ENCODE measurements around the gene DEPDC1.

Gene DEPDC1

GRCh38 chr1:68544651-68545050 lies 47.8 kb upstream of the DEPDC1 start:
- Histone ChIP-seq H3K9me3 (ENCODE audit: control insufficient read depth, insufficient read depth, low read depth, low read length) (no peaks in the 10 kb centered on the region), H3K4me3 (ENCODE audit: low read depth, low read length) (no peak overlapping the region), H3K4me1 (ENCODE audit: control insufficient read depth, insufficient read depth, low read length) (peaks cover 2% of the 10 kb centered on the region; the same call in 1 of the 2 replicates), H3K27ac (ENCODE audit: extremely low read depth, low read depth, low read length) (no peak overlapping the region), H3K36me3 (ENCODE audit: control insufficient read depth in 2 of 2, insufficient read depth in 1 of 2, low read length in 2 of 2) (no peaks in the 10 kb centered on the region)
- CTCF ChIA-PET = interaction anchor here (0.7 kb wide), 1 partner anchor 210 kb away, joined by 3 read pairs; no protein-coding TSS in a partner anchor
- POLR2A ChIA-PET = no interaction called here
- TF ChIP-seq ZNF248 (tag by site-specific recombination; IDR thresholded peaks at IDR 0.05) (no peak), IKZF3 (tag by site-specific recombination; IDR thresholded peaks at IDR 0.05) (no peak), ZBTB8A (tag by site-specific recombination; IDR thresholded peaks at IDR 0.05) (no peak), HOXA7 (CRISPR knock-in tag; IDR thresholded peaks at IDR 0.05; ENCODE audit: borderline replicate concordance) (no peak), ZNF777 (tag by site-specific recombination; IDR thresholded peaks at IDR 0.05; ENCODE audit: borderline replicate concordance) (no peak), SALL2 (tag by site-specific recombination; IDR thresholded peaks at IDR 0.05; ENCODE audit: borderline replicate concordance) (no peak), ZNF169 (tag by site-specific recombination; IDR thresholded peaks at IDR 0.05) (no peak), ZNF549 (tag by site-specific recombination; IDR thresholded peaks at IDR 0.05) (no peak), ZXDB (tag by site-specific recombination; IDR thresholded peaks at IDR 0.05) (no peak)
- TF ChIP-seq, protein P1, sequence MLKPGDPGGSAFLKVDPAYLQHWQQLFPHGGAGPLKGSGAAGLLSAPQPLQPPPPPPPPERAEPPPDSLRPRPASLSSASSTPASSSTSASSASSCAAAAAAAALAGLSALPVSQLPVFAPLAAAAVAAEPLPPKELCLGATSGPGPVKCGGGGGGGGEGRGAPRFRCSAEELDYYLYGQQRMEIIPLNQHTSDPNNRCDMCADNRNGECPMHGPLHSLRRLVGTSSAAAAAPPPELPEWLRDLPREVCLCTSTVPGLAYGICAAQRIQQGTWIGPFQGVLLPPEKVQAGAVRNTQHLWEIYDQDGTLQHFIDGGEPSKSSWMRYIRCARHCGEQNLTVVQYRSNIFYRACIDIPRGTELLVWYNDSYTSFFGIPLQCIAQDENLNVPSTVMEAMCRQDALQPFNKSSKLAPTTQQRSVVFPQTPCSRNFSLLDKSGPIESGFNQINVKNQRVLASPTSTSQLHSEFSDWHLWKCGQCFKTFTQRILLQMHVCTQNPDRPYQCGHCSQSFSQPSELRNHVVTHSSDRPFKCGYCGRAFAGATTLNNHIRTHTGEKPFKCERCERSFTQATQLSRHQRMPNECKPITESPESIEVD (tag by site-specific recombination; IDR thresholded peaks at IDR 0.05) = no peak
- TF ChIP-seq, protein P2, sequence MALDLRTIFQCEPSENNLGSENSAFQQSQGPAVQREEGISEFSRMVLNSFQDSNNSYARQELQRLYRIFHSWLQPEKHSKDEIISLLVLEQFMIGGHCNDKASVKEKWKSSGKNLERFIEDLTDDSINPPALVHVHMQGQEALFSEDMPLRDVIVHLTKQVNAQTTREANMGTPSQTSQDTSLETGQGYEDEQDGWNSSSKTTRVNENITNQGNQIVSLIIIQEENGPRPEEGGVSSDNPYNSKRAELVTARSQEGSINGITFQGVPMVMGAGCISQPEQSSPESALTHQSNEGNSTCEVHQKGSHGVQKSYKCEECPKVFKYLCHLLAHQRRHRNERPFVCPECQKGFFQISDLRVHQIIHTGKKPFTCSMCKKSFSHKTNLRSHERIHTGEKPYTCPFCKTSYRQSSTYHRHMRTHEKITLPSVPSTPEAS (tag by site-specific recombination; IDR thresholded peaks at IDR 0.05) = no peak

DNA sequence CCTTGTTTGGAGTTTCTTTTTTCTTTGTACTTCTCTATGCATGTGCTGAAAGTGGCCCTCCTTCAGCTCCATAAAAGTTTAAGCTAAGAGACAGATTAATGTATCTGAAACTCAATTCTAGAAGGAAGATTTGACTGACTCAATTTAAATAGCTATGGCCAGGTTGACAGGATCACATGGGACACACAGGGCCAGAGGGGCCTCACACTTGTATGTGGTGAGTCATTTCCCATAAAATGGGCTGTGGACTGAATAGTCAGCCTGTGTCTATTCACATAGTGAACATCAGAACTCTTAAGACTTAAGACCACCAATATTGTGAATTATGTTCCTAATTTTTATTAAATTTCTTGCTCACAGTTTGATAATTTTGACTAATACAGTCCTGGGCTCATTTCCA lies 45.7 kb upstream of the DEPDC1 start:
- ChIA-PET POLR2A (no interaction called here), CTCF (no interaction called here)
- Histone ChIP-seq H3K27ac (ENCODE audit: extremely low read depth, low read depth, low read length) (no peak overlapping the region), H3K4me3 (ENCODE audit: low read depth, low read length) (no peak overlapping the region), H3K9me3 (ENCODE audit: control insufficient read depth, insufficient read depth, low read depth, low read length) (no peaks in the 10 kb centered on the region), H3K36me3 (ENCODE audit: control insufficient read depth in 2 of 2, insufficient read depth in 1 of 2, low read length in 2 of 2) (no peaks in the 10 kb centered on the region), H3K4me1 (ENCODE audit: control insufficient read depth, insufficient read depth, low read length) (peaks cover 2% of the 10 kb centered on the region; the same call in 1 of the 2 replicates)
- no peak for TF ChIP-seq ZNF274 (IDR thresholded peaks at IDR 0.05; ENCODE audit: low read length)
- TF ChIP-seq ZNF274 (tag by site-specific recombination; IDR thresholded peaks at IDR 0.05; ENCODE audit: borderline replicate concordance) = no peak
- TF ChIP-seq, protein P3, sequence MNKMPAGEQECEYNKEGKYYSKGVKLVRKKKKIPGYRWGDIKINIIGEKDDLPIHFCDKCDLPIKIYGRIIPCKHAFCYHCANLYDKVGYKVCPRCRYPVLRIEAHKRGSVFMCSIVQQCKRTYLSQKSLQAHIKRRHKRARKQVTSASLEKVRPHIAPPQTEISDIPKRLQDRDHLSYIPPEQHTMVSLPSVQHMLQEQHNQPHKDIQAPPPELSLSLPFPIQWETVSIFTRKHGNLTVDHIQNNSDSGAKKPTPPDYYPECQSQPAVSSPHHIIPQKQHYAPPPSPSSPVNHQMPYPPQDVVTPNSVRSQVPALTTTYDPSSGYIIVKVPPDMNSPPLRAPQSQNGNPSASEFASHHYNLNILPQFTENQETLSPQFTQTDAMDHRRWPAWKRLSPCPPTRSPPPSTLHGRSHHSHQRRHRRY (tag by site-specific recombination; IDR thresholded peaks at IDR 0.05) = no peak
- no peak for TF ChIP-seq ZNF223 (tag by site-specific recombination; IDR thresholded peaks at IDR 0.05)
- TF ChIP-seq ZNF560 (tag by site-specific recombination; IDR thresholded peaks at IDR 0.05; ENCODE audit: borderline replicate concordance) = no peak
- no peak for TF ChIP-seq ZFP69B (tag by site-specific recombination; IDR thresholded peaks at IDR 0.05)
- no peak for TF ChIP-seq ZNF658 (tag by site-specific recombination; IDR thresholded peaks at IDR 0.05)

- POLR2A ChIA-PET = no interaction called here
- CTCF ChIA-PET = interaction anchor here (0.7 kb wide), 1 partner anchor 61 kb away, joined by 4 read pairs; no protein-coding TSS in a partner anchor
- H3K4me1 ChIP-seq (ENCODE audit: control insufficient read depth, insufficient read depth, low read length) = peaks cover 2% of the 10 kb centered on the region; the same call in 1 of the 2 replicates
- H3K27ac ChIP-seq (ENCODE audit: extremely low read depth, low read depth, low read length) = no peak overlapping the region
- no peaks in the 10 kb centered on the region for H3K36me3 ChIP-seq (ENCODE audit: control insufficient read depth in 2 of 2, insufficient read depth in 1 of 2, low read length in 2 of 2)
- H3K4me3 ChIP-seq (ENCODE audit: low read depth, low read length) = no peak overlapping the region
- TF ChIP-seq ZNF112 (tag by site-specific recombination; IDR thresholded peaks at IDR 0.05) (no peak), REPIN1 (tag by site-specific recombination; IDR thresholded peaks at IDR 0.05; ENCODE audit: low read depth) (no peak), GFI1B (tag by site-specific recombination; IDR thresholded peaks at IDR 0.05) (no peak), SCRT2 (tag by site-specific recombination; IDR thresholded peaks at IDR 0.05) (no peak)
- TF ChIP-seq, protein P4, sequence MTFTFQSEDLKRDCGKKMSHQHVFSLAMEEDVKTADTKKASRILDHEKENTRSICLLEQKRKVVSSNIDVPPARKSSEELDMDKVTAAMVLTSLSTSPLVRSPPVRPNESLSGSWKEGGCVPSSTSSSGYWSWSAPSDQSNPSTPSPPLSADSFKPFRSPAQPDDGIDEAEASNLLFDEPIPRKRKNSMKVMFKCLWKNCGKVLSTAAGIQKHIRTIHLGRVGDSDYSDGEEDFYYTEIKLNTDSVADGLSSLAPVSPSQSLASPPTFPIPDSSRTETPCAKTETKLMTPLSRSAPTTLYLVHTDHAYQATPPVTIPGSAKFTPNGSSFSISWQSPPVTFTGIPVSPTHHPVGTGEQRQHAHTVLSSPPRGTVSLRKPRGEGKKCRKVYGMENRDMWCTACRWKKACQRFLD (tag by site-specific recombination; IDR thresholded peaks at IDR 0.05) = no peak
- H3K9me3 ChIP-seq (ENCODE audit: control insufficient read depth, insufficient read depth, low read depth, low read length) = no peaks in the 10 kb centered on the region
Observed at GRCh38 chr1:68538941-68539340, 42.1 kb upstream of the DEPDC1 start.

All from HEK293 (cell line).